Measurements from ENCODE around the gene PYGM.
"Not testable (repeated sequence)": the region's sequence is repeated elsewhere in the genome, so short reads cannot be mapped to it uniquely, and the experiment has no call there.

PYGM gene

GRCh38 chr11:64714666-64715065, 45.1 kb downstream of the PYGM start:
- DNase-seq: no peak

GRCh38 chr11:64713781-64714363, 45.9 kb downstream of the PYGM start:
- no peak for DNase-seq

GRCh38 chr11:64713016-64713707, 46.6 kb downstream of the PYGM start:
- no peak for DNase-seq

- no peak for DNase-seq
These were observed 47.3 kb downstream of the PYGM start for GRCh38 chr11:64712430-64713015.

GRCh38 chr11:64711956-64712362, 47.8 kb downstream of the PYGM start:
- DNase-seq: no peak

- DNase-seq: no peak
These were observed 48.4 kb downstream of the PYGM start for GRCh38 chr11:64711138-64711955.

GRCh38 chr11:64710418-64711137, 49.2 kb downstream of the PYGM start:
- DNase-seq: no peak

GRCh38 chr11:64705501-64705900, 54.3 kb downstream of the PYGM start:
- no peak for DNase-seq

GRCh38 chr11:64703048-64703447, 56.7 kb downstream of the PYGM start:
- no peak for DNase-seq

- DNase-seq: not testable (repeated sequence)
These were observed 57.8 kb downstream of the PYGM start for GRCh38 chr11:64701956-64702355.

GRCh38 chr11:64698427-64698826, 61.3 kb downstream of the PYGM start:
- no peak for DNase-seq

- DNase-seq: no peak
These were observed 62.0 kb downstream of the PYGM start for GRCh38 chr11:64697663-64698375.

Data from midbrain (tissue), 1 donor.